ENCODE measurements around the gene AEN.

The AEN gene

DNA sequence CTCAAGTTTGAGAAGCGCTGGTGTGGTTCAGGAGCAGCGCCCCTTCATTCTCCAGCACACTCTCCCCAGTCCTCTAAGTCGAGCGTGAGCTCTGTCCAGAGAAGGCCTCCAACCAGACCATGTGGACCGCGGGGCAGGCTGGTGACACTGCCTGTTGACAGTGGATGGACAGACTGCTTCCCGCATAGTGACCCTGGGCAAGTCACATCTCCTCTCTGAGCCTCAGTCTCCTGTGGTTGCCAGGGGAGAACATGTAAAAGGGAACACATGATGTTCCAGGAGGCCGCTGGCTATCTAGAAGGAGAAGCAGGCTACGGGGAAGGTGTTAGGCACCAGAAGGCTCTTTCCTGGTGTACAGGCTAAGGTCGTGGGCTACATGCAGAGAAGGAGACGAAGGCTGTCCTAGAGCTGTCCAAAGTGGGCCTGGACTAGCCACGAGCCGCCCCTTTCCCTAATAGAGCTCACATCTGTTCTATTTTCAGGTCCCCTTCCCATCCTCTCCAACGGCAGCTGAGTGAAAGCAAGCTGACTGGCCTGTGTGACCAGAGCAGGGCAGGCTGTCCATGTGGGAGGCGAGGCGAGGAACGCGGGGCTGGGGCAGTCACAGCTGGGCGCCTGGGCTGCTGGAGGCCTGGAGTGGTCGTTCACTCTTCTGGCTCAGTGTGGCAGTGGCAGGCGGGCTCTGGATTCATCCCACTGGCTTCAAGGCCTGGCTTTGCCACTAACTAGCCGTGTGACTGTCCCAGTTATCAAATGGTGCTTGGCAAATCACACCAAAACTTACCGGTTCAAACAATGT is 28.8 kb downstream of the AEN start:
- no peak for DNase-seq (ENCODE audit: low read depth in 2 of 2)

DNA sequence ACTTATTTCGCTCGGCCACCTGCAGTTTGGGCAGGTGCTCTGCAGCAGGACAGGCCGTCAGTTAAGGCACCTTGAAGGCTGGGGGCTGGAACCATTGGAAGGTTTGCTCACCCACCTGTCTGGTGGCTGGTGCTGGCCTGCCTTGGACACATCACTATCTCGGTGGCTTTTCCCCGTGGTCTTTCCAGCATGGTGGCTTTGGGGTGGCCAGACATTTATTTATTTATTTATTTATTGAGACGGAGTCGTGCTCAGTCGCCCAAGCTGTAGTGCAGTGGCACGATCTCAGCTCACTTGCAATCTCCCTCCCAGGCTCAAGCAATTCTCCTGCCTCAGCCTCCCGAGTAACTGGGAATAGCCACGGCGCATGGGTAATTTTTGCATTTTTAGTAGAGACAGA is 29.4 kb downstream of the AEN start:
- DNase-seq (ENCODE audit: low read depth in 2 of 2) = no peak

DNA sequence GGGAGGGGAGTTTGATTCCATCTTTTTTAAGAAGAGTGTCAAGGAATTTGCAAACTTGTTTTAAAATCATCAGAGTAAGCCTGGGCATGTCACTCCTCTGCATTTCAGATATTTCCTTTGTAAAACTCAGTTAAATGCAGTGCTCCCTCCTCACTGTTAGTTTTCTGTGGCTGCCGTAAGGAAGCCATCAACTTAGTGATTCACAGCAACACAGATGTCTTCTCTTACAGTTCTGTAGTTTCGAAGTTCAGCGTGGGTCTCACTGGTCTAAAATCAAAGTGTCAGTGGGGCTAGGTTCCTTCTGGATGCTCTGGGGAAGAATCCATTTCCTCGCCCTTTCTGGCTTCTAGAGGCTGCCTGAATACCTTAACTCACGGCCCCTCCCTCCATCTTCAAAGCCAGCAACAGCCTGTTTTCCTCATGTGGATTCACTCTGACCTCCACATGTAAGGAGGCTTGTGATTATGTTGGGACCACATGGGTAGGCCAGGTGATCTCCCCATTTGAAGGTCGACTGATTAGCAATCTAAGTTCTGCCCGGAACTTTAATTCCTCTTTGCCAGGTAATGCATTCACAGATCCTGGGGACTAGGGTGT is 30.1 kb downstream of the AEN start:
- no peak for DNase-seq (ENCODE audit: low read depth in 2 of 2)

DNA sequence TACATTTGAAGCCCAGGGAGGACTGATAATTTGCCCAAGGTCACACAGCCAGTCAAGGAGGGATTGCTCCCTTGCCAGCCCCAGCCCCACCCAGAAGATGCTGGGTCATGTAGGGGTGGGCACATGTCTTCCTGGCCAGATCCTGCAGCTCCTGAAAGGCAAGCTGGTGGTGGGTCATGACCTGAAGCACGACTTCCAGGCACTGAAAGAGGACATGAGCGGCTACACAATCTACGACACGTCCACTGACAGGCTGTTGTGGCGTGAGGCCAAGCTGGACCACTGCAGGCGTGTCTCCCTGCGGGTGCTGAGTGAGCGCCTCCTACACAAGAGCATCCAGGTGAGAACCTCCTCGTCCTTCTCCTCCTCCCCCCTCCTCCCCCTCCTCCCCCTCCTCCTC is 30.8 kb downstream of the AEN start:
- no peak for DNase-seq (ENCODE audit: low read depth in 2 of 2)

DNA sequence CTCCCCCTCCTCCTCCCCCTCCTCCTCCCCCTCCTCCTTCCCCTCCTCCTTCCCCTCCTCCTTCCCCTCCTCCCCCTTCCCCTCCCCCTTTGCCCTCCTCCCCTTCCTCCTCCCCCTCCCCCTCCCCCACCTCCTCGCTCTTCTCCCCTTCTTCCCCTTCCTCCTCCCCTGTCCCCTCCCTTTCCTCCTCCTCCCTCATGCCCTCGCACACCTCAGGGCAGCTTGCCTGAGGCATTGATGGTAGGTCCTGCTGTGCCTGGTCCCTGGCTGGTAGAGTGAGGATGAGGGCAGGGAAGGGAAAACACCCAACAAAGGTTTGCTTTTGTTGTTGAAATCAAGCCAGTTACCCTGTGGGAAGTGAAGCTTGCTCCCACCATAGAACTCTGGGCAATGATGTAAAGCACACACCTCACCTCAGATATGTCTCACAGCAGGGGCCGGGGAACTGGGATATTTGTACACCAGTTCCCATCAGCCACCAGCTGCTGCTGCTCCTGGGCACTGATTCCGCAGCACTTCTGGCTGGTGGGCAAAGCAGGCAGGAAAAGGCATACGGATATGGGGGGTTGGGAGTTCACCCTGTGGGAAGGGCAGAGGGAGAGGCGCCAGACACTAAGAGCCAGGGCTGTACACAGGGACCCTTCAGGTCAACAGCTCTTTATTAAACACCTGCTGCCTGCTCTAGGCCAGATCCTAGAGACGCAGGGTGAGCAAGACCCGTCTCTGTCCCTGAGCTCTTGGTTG is 31.5 kb downstream of the AEN start:
- no peak for DNase-seq (ENCODE audit: low read depth in 2 of 2)

DNA sequence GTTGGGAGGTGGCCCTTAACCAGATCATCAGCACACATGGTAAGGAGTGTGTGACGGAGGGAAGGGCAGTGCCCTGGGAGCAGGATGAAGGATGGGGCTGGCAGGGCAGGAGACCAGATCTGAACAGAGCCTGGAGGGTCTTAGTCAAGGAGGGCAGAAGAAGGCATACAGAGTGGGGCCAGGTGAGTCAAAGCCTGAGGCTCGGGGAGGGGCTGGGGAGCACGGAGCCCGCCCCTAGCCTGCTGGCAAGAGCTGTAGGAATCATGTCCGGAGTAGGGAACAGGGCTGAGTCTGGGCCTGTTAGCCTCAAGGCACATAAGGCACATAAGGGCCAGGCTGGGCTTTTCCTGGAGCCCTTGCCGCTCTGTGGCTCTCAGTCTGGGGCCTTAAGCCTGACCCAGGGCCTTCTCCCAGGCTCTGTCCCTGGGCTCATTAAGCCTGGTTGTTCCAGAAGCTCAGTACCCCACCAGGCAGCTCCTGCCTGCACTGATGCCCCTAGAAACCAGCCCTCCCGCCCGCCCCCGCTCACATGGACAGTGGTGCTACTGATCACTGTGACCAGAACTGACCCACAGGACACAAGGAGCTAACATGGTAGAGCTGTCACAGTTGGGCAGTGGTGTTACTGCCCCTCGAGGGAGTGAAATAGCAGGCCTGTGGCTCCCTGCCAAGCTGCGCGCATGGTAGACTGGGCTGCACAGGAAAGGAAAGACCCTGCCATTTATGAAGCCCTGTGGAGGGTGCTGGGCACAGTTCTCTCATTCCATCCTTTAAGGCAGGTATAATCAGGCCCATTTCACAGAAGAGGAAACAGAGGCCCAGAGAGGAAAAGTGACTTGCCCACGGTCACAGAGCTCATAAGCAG is 32.3 kb downstream of the AEN start:
- no peak for DNase-seq (ENCODE audit: low read depth in 2 of 2)

DNA sequence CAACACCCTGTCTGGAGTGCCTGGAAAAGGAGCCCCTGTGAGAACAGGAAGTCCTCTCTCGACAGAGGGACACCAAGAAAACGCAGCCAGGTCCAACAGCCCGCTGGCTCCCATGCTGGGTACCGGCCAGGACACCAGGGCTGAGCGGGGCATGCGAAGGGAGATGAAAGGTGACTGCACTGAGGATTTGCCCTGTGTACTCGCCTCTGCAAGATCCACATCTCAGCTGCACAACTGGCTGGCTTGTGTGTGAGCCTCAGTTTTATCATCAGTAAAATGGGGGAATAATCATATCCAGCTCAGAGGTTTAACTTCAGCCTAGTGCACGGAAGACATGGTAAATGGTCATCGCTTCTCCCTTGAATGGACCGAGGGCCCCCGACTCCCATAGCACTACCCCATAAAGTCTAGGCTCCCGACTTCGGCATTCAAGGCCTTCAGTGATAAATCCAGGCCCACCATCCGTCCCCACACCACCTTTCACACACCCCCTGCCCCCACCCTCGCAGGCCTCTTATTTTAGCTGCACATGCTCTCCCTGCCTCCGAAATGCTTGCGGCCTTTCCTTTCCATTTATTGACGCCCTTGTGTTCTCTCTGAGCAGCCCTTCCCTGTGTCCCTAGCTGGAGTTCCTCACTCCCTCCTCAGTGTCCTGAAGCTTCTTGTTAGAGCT is 33.4 kb downstream of the AEN start:
- no peak for DNase-seq (ENCODE audit: low read depth in 2 of 2)

DNA sequence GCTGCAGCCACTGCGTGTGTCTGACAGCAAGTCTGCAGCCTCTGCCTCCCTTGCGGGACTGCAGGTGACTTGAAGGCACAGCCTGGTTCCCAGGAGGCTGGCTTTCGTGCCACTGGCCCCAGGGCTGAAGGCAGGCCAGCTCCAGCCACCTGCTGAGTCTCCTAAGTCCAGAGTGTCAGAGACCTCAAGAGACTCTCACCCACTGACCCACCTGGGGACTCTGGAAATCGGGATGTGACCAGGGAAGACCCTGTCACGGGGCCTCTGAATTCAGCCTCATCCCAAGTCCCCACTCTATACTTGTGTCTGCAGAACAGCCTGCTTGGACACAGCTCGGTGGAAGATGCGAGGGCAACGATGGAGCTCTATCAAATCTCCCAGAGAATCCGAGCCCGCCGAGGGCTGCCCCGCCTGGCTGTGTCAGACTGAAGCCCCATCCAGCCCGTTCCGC is 34.0 kb downstream of the AEN start:
- DNase-seq (ENCODE audit: low read depth in 2 of 2) = no peak

DNA sequence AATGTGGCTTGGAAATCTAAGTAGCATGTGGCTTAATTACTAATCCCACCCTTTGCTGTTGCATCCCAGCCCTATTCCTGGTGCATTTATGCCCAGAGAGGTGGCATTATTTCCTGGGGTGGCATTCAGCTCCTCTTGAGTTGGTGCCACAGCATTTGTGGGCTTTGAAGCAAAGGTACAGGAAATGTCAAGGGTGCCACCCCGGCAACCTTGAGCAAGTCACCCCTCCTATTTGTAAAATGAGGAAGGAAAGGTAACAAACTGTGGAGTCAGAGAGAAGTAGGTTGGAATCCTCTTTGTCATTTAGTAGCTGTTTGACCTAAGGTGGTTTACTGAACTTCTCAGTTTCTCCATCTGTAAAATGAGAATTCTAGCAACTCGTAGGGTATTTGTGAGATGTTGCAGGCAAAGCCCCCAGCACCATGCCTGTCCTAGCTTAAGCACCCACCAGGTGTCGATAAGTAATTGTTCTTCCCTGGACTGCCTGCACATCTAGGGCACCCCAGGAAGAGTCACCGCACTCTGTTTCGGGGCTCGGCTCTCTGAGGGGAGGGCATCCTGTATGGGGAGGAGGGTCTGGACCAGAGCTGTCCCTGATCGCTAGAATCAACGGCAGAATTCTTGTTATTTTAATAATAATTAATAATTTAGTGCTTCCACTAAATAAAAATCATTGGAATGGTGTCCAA is 34.8 kb downstream of the AEN start:
- DNase-seq (ENCODE audit: low read depth in 2 of 2) = no peak

DNA sequence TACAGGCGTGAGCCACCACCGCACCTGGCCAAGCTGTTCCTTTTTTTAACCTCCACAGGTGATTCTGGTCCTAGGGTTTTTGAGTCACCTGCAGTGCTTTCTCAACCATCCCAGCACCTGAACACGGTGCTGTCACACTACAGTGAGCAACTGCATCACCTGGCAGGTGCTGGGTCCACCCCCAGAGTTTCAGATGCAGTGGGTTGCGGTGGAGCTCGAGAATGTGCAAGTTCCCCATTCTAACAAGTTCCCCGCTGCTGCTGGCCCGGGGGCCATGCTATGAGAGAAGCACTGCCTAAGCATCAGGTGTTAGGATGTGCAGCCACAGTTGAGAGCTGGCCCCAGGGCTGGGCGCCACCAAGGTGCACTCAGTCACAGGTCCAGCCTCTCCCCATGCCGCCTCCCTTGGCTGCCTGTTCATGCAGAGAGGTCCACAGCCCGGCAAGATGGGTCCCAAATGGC is 35.7 kb downstream of the AEN start:
- no peak for DNase-seq (ENCODE audit: low read depth in 2 of 2)

DNA sequence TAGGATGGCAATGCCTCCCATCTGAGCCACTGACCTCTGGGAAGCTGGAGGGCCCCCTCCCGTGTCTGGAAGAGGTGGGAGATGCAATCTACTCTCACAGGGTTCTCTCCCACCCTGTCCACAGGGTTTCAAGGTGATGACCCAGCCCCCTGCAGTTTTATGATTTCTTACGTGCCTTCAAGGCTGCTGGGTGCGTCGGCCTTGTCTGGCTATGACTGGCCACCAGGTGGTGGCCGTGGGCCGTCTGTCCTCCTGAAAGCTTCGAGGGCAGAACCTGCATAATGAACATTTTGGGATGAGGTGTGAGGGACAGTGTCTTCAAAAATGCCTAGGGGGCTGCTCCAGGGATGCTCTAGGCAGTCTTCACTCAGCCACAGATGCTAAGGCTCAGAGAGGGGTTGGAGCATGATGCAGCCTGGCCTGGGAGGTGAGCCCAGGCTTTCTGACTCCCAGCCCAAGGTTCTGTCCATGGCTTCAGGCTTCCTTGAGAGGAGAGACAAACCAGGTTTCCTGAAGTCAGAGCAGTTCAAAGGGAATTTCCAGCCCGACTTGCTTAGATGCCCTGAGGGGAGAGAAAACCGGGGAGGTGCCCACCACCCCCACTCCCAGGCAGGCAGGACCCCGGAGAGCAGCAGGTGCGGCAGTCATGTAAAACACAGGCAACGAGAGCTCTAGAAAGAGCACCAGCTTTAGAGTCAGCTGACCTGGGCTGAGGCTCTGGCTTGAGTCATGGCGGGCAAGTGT is 36.4 kb downstream of the AEN start:
- no peak for DNase-seq (ENCODE audit: low read depth in 2 of 2)

DNA sequence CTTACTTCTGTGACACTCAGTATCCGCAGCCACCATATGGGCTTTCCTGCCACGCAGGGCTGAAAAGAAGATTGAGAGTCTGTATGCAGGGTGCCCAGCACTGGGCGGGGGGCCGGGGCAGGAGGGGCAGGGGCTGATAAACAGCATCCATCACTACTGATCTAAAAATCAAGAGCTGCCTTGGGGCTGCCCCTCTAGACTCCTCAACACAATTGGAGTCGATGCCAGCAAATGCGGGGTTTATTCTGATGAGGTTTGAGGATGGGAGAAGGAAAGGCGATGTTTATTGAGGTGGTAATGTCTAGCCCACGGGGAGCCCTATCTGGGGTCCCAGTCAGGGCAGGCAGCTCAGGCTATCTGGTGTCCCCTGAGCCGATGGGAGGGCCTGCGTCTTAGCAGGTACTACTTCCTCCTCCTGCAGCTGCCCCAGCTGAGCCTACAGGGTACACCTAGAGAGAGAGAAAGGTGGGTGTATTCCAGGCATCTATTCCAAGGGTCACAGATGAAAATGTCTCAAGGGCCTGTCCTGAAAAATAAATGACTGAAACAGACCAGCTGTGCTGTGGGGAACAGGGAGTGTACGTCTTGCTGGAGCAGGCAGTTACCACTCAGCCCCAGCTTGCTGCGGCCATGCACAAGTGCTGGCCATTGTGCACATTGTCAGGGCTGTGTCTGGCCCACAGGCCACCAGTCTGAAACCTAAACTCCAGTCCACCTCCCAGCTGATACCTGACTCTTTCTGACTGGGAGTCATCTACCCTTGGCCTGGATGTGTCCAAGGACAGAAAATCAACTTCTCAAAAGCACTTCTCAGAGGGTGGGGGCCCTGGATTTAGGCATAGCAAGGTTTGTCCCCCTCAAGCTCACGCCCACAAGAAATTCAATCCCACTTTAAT is 37.2 kb downstream of the AEN start:
- DNase-seq (ENCODE audit: low read depth in 2 of 2) = no peak

DNA sequence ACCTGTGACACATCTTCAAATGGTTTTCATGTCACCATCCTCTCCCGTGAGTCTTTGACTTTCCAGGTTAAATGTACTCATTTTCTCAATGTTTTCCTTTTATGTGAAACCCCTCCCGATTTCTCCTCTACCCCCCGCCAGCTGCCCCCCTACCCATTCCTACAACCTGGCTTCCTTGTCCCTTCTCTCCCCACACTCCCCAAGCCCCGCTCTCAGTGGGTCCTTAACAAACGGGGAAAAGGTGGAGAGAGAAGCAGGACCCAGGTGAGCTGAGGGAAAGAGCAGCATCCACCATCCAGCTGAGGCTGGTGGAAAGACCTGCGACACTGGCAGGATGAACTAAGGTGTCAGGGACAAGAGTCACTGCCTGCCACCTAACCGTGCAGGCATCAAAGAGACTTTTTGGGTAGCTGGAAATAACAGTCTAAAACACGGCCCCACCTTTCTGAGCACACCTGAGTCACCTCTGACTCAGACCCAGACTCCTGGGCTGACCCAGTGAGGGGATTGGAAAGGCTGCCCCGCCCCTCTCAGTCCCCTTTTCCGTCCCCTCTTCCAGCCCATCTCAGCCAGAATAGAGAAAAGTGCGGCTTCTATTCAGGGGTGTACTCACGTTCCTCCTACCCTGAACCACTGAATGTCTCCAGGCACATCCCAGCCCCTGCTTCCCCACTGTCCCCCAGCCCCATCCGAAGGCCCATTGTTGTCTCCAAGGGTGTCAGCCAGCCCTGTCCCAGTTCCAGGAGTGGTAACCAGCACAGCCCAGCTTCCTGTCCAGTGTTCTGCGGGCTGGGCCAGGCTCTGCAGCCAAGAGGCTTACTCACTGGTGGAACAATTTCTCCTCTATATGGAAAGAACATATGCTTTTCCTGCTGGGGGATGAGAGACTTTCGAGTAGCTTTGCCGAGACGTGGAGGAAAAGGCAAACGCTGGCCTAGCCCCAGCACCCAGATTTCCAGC is 38.1 kb downstream of the AEN start:
- DNase-seq (ENCODE audit: low read depth in 2 of 2) = no peak

DNA sequence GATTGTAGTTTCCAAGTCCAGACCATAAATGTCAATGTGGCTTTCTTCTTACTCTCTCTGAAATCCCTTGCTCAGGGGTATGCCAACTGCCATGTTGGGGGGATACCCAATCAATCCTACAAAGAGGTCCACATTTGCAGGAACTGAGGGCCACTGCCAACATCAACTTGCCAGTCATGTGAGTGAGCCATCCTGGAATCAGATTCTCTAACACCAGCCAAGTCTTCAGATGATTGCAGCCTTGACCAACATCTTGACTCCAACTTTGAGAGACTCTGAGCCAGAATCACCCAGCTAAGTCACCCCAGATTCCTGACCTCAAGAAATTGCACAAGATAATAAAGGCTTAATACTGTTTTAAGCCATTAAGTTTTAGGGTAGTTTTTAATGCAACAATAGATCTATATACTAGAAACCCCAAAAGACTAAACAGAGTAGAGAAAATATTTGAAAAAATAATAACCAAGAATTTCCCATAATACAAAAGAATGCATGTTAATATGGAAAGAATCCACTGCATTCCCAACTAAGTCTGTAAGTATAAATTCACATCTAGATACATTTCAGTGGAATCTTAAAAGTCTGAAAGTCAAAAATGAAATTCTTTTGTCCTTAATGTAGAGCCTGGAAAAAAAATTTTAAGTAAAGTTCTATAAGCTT is 40.0 kb downstream of the AEN start:
- no peak for DNase-seq (ENCODE audit: low read depth in 2 of 2)

DNA sequence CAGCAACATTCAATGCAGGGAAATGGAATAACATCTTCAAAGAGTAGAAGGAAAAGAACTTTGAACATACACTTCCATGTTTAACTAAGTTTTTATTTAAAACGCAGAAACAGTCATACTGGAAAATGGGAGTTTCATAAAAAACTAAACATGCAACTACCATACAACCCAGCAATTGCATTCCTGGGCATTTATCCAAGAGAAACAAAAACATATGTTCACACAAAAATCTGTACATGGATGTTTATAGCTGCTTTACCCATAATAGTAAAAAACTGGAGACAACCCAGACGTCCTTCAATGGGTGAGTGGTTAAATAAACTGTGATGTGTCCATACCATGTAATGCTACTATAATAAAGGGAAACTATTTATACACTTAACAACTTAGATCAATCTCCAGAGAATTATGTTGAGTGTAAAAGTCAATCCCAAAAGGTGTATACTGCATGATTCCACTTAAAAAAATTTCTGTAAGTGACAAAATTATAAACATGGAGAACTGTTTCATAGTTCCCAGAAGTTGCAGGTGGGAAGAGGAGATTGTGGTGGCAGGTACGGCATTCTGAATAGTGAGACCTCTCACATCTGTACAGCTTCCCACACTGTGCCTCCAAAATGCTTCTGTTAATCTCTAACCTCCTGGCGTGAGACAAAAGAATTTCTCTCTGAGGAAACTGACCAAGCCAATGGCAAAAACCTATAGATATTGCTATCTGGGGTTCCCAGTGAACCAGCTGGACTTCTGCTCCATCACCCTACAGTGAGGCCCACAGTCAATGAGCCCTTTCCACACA is 40.8 kb downstream of the AEN start:
- DNase-seq (ENCODE audit: low read depth in 2 of 2) = no peak

DNA sequence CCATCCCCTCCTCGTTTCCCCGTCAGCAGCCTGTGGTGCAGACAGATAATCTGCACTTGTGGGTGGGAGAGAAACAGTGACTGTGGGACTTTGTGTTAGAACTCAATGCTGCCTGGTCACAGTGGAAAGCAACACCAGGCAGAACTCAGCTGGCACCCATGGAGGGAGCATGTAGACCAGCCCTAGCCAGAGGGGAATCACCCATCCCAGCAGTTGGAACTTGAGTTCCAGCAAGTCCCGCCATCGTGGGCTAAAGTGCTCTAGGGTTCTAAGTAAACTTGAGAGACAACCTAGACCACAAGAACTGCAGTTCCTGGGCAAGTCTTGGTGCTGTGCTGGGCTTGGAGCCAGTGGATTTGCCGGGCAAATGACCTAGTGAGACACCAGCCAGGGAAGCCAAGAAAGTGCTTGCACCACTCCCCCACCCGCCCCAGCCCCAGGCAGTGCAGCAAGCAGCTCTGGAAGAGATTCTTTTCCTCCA is 42.0 kb downstream of the AEN start:
- no peak for DNase-seq (ENCODE audit: low read depth in 2 of 2)

Measured in activated CD8-positive, alpha-beta memory T cell treated with anti-CD3 and anti-CD28 coated beads for 4 hours (primary cell).